Liver (tissue), 9 donors: ENCODE data around the gene TTC29. TPM values are rescaled to one million over a fixed set of nuclear protein-coding genes. Genes with fewer than 3 reads are reported as not detected.

Source experiments
- DNase-seq: peaks from one replicate; pipeline ENCODE4 v3.0.0-alpha.2; 2017; ENCODE audit warnings: low spot score
- H3K27ac ChIP-seq, 2 donors: one replicate each; pipeline ENCODE4 v1.7.0; 2013; ENCODE audit warnings: inconsistent platforms in 2 of 2, low read length in 2 of 2, control low read depth in 1 of 2, low read depth in 1 of 2, mild to moderate bottlenecking in 1 of 2
- H3K27me3 ChIP-seq, 4 donors: one replicate each; pipeline versions ENCODE4 v1.6.1 to v1.7.0; 2013; ENCODE audit warnings: low read length in 3 of 4, inconsistent platforms in 1 of 4, mild to moderate bottlenecking in 1 of 4, moderate library complexity in 1 of 4; ENCODE audit not compliant: control insufficient read depth in 4 of 4, insufficient read depth in 4 of 4
- H3K36me3 ChIP-seq, 4 donors: one replicate each; pipeline versions ENCODE4 v1.6.1 to v1.7.0; 2013; ENCODE audit warnings: low read length in 3 of 4, mild to moderate bottlenecking in 3 of 4, low read depth in 1 of 4, moderate library complexity in 1 of 4; ENCODE audit not compliant: control insufficient read depth in 4 of 4, insufficient read depth in 3 of 4
- H3K4me1 ChIP-seq, 4 donors: one replicate each; pipeline versions ENCODE4 v1.6.1 to v1.7.0; 2013; ENCODE audit warnings: low read length in 3 of 4, mild to moderate bottlenecking in 3 of 4, moderate library complexity in 1 of 4; ENCODE audit not compliant: control insufficient read depth in 4 of 4, insufficient read depth in 4 of 4
- H3K4me3 ChIP-seq, 3 donors: one replicate each; pipeline versions ENCODE4 v1.6.1 to v1.7.0; 2013; ENCODE audit warnings: low read length in 3 of 3, control low read depth in 1 of 3, low read depth in 1 of 3, mild to moderate bottlenecking in 1 of 3
- H3K9ac ChIP-seq, 2 donors: one replicate each; pipeline ENCODE4 v1.7.0; 2013; ENCODE audit warnings: low read length in 2 of 2, mild to moderate bottlenecking in 2 of 2, moderate library complexity in 2 of 2, control low read depth in 1 of 2, low read depth in 1 of 2
- H3K9me3 ChIP-seq, 4 donors: one replicate each; pipeline versions ENCODE4 v1.6.1 to v1.7.0; 2013; ENCODE audit warnings: low read length in 3 of 4; ENCODE audit not compliant: control insufficient read depth in 4 of 4
- ATF3 ChIP-seq: IDR thresholded peaks from 2 replicates; pipeline ENCODE4 v1.6.1; 2016; ENCODE audit warnings: antibody characterized with exemption
- CTCF ChIP-seq: fragments of 150-350 bp; IDR thresholded peaks from 2 replicates; pipeline ENCODE4 v1.5.1; 2017; ENCODE audit warnings: improper control_type of control experiment, low read depth, low read length; ENCODE audit not compliant: missing input control
- EGR1 ChIP-seq, 2 donors: IDR thresholded peaks; 2 replicates each; pipeline ENCODE4 v1.6.1; 2016 to 2018; ENCODE audit warnings: antibody characterized with exemption in 2 of 2, low read depth in 2 of 2
- FOXA1 ChIP-seq: IDR thresholded peaks from 2 replicates; pipeline ENCODE4 v1.6.1; 2016; ENCODE audit warnings: antibody characterized with exemption
- FOXA2 ChIP-seq: IDR thresholded peaks from 2 replicates; pipeline ENCODE4 v1.6.1; 2016; ENCODE audit warnings: antibody characterized with exemption
- GABPA ChIP-seq, 2 donors: IDR thresholded peaks in 1 of 2; conservative IDR thresholded peaks in 1 of 2; 2 replicates each; pipeline ENCODE4 v1.6.1; 2016; ENCODE audit warnings: antibody characterized with exemption in 2 of 2, mild to moderate bottlenecking in 1 of 2, moderate library complexity in 1 of 2
- HNF4A ChIP-seq, 2 donors: conservative IDR thresholded peaks; 2 replicates each; pipeline ENCODE4 v1.6.1; 2016; ENCODE audit warnings: antibody characterized with exemption in 2 of 2, mild to moderate bottlenecking in 2 of 2
- HNF4G ChIP-seq: IDR thresholded peaks from 2 replicates; pipeline ENCODE4 v1.6.1; 2016; ENCODE audit warnings: antibody characterized with exemption
- JUND ChIP-seq, 2 donors: IDR thresholded peaks; 2 replicates each; pipeline ENCODE4 v1.6.1; 2016; ENCODE audit warnings: antibody characterized with exemption in 2 of 2
- MAX ChIP-seq: IDR thresholded peaks from 2 replicates; pipeline ENCODE4 v1.6.1; 2016; ENCODE audit warnings: antibody characterized with exemption
- NR2F2 ChIP-seq: IDR thresholded peaks from 2 replicates; pipeline ENCODE4 v1.6.1; 2016; ENCODE audit warnings: antibody characterized with exemption
- RAD21 ChIP-seq, 2 donors: IDR thresholded peaks; 2 replicates each; pipeline ENCODE4 v1.6.1; 2016; ENCODE audit warnings: antibody characterized with exemption in 2 of 2, mild to moderate bottlenecking in 2 of 2
- REST ChIP-seq: IDR thresholded peaks from 2 replicates; pipeline ENCODE4 v1.6.1; 2016; ENCODE audit warnings: antibody characterized with exemption, mild to moderate bottlenecking
- RXRA ChIP-seq, 2 donors: IDR thresholded peaks; 2 replicates each; pipeline ENCODE4 v1.6.1; 2017 to 2018; ENCODE audit warnings: antibody characterized with exemption in 2 of 2, mild to moderate bottlenecking in 1 of 2
- SP1 ChIP-seq: IDR thresholded peaks from 2 replicates; pipeline ENCODE4 v1.6.1; 2018; ENCODE audit warnings: antibody characterized with exemption, mild to moderate bottlenecking
- TAF1 ChIP-seq: conservative IDR thresholded peaks from 2 replicates; pipeline ENCODE4 v1.6.1; 2016; ENCODE audit warnings: antibody characterized with exemption, mild to moderate bottlenecking
- YY1 ChIP-seq: IDR thresholded peaks from 2 replicates; pipeline ENCODE4 v1.6.1; 2016; ENCODE audit warnings: antibody characterized with exemption, mild to moderate bottlenecking
- ZBTB33 ChIP-seq: IDR thresholded peaks from 2 replicates; pipeline ENCODE4 v1.6.1; 2016; ENCODE audit warnings: antibody characterized with exemption
- WGBS: extraction: QIAGEN DNeasy Blood & Tissue Kit; methylation state at CpG from one replicate; pipeline ENCODE4 v1.1.7; 2013; 5-methylcytosine and 5-hydroxymethylcytosine counted together
- polyA plus RNA-seq, 2 donors: library from polyadenylated mRNA; stranded (reverse) in 1 of 2; unstranded in 1 of 2; fragments of 200-250 nt in 1 of 2; fragments of >200 nt in 1 of 2; fragmentation: Nextera tagmentation in 1 of 2; extraction: Ambion mirVana in 1 of 2; gene quantifications; one replicate each; pipeline versions ENCODE4 v1.2.1 to v1.2.3, GENCODE V29; 2013 to 2015
- total RNA-seq, 2 donors: library from RNA; depleted of rRNA; stranded (reverse); fragments of >200 nt; gene quantifications; one replicate each; pipeline ENCODE4 v1.2.3, GENCODE V29; 2014
- donor health status: healthy.
- donor health status: healthy.
- donor health status: healthy.
- donor health status: healthy.
- donor health status: healthy.

Gene TTC29
- total and polyA plus RNA-seq, 4 donors = not detected

GRCh38 chr4:146852360-146852759 is 93.3 kb downstream of the TTC29 start:
- Histone ChIP-seq H3K36me3 (no peaks in the 10 kb centered on the region), H3K9ac (no peak overlapping the region), H3K4me1 (no peaks in the 10 kb centered on the region), H3K4me3 (no peak overlapping the region), H3K27ac (no peak overlapping the region), H3K9me3 (no peaks in the 10 kb centered on the region), H3K27me3 (peaks cover 0 to 2% (median 0%) of the 10 kb centered on the region in 4 donors)
- TF ChIP-seq ATF3 = no peak
- TF ChIP-seq GABPA (IDR thresholded peaks at IDR 0.05 in 1 of 2, conservative IDR thresholded peaks at IDR 0.05 in 1 of 2) = no peak
- no peak for TF ChIP-seq MAX
- TF ChIP-seq ZBTB33 = no peak
- TF ChIP-seq SP1 = no peak
- TF ChIP-seq FOXA2 = no peak
- no peak for TF ChIP-seq RAD21 (IDR thresholded peaks at IDR 0.05)
- TF ChIP-seq HNF4A (conservative IDR thresholded peaks at IDR 0.05) = no peak
- no peak for TF ChIP-seq FOXA1
- TF ChIP-seq TAF1 = no peak
- TF ChIP-seq REST = no peak
- no peak for TF ChIP-seq JUND (IDR thresholded peaks at IDR 0.05)
- TF ChIP-seq YY1 = no peak
- TF ChIP-seq CTCF = no peak
- no peak for TF ChIP-seq NR2F2
- TF ChIP-seq EGR1 (IDR thresholded peaks at IDR 0.05; ENCODE audit: low read depth in 2 of 2) = no peak
- TF ChIP-seq RXRA (IDR thresholded peaks at IDR 0.05) = no peak
- no peak for TF ChIP-seq HNF4G
- no peak for DNase-seq
- 48% methylated on average over 2 of the region's 2 CpGs for WGBS
